Measurements from ENCODE around the gene SLC4A5. TPM values are rescaled to one million over a fixed set of nuclear protein-coding genes. Genes with fewer than 3 reads are reported as not detected.
A peak's percentile ranks its signal among the peaks of the same experiment; 100 is the strongest.

The SLC4A5 gene
- total RNA-seq, 6 donors from 2014 or later = 3.2 to 47.1 (median 11.0) TPM

GRCh38 chr2:74390606-74391005, 47.4 kb upstream of the SLC4A5 start:
- DNase-seq = no peak
- H3K36me3 ChIP-seq = peaks cover 0 to 1% (median 0%) of the 10 kb centered on the region in 4 donors
- peaks cover 17 to 51% (median 26%) of the 10 kb centered on the region in 4 donors for H3K4me1 ChIP-seq
- no peak overlapping the region for H3K27ac ChIP-seq
- H3K4me3 ChIP-seq = peak overlapping the region in 3 of 4 donors; percentile 64 to 88 (median 85)
- WGBS, 2 donors = 65 to 73% methylated on average over 5 of the region's 5 CpGs
- no peaks in the 10 kb centered on the region for H3K9me3 ChIP-seq
- no peak for TF ChIP-seq EP300 (IDR thresholded peaks at IDR 0.05)
- TF ChIP-seq POLR2A (IDR thresholded peaks at IDR 0.05) = no peak
- TF ChIP-seq POLR2AphosphoS5 (IDR thresholded peaks at IDR 0.05) = no peak
- TF ChIP-seq CTCF (IDR thresholded peaks at IDR 0.05) = no peak
- H3K27me3 ChIP-seq = no peaks in the 10 kb centered on the region
- no peak for ATAC-seq (ENCODE audit: low FRiP score in 2 of 2)

GRCh38 chr2:74387346-74387745, 44.1 kb upstream of the SLC4A5 start:
- no peak overlapping the region for H3K4me3 ChIP-seq
- ATAC-seq (ENCODE audit: low FRiP score in 2 of 2) (peak in 1 of 2 donors; percentile 35), DNase-seq (no peak)
- 93 to 97% methylated on average over 1 of the region's 1 CpG for WGBS, 2 donors
- no peak overlapping the region for H3K27ac ChIP-seq
- H3K36me3 ChIP-seq = peaks cover 0 to 6% (median 0%) of the 10 kb centered on the region in 4 donors
- TF ChIP-seq CTCF (IDR thresholded peaks at IDR 0.05) (no peak), POLR2AphosphoS5 (IDR thresholded peaks at IDR 0.05) (no peak)
- no peaks in the 10 kb centered on the region for H3K27me3 ChIP-seq
- H3K4me1 ChIP-seq = peaks cover 42 to 82% (median 48%) of the 10 kb centered on the region in 4 donors
- H3K9me3 ChIP-seq = no peaks in the 10 kb centered on the region

- ATAC-seq (ENCODE audit: low FRiP score in 2 of 2) = peak; percentile 21 to 28
- Histone ChIP-seq H3K9me3 (no peaks in the 10 kb centered on the region), H3K4me1 (peaks cover 52 to 86% (median 58%) of the 10 kb centered on the region in 4 donors), H3K4me3 (no peak overlapping the region), H3K27me3 (no peaks in the 10 kb centered on the region), H3K27ac (peak overlapping the region in 3 of 4 donors; percentile 8 to 72 (median 60)), H3K36me3 (peaks cover 0 to 6% (median 0%) of the 10 kb centered on the region in 4 donors)
- TF ChIP-seq POLR2A (IDR thresholded peaks at IDR 0.05) = no peak
- no peak for TF ChIP-seq POLR2AphosphoS5 (IDR thresholded peaks at IDR 0.05)
- TF ChIP-seq CTCF (IDR thresholded peaks at IDR 0.05) = no peak
- TF ChIP-seq EP300 (IDR thresholded peaks at IDR 0.05) = no peak
- WGBS, 2 donors = 78 to 79% methylated on average over 8 of the region's 8 CpGs
- no peak for DNase-seq
These were observed 42.2 kb upstream of the SLC4A5 start for GRCh38 chr2:74385396-74385795.

- peaks cover 52 to 86% (median 59%) of the 10 kb centered on the region in 4 donors for H3K4me1 ChIP-seq
- 79 to 82% methylated on average over 3 of the region's 3 CpGs for WGBS, 2 donors
- H3K4me3 ChIP-seq = no peak overlapping the region
- DNase-seq (no peak), ATAC-seq (ENCODE audit: low FRiP score in 2 of 2) (no peak)
- peaks cover 0 to 6% (median 0%) of the 10 kb centered on the region in 4 donors for H3K36me3 ChIP-seq
- peak overlapping the region; percentile 4 to 72 (median 53) for H3K27ac ChIP-seq
- H3K9me3 ChIP-seq = no peaks in the 10 kb centered on the region
- TF ChIP-seq POLR2AphosphoS5 (IDR thresholded peaks at IDR 0.05) (no peak), EP300 (IDR thresholded peaks at IDR 0.05) (no peak), CTCF (IDR thresholded peaks at IDR 0.05) (no peak), POLR2A (IDR thresholded peaks at IDR 0.05) (no peak)
- H3K27me3 ChIP-seq = no peaks in the 10 kb centered on the region
These were observed 40.8 kb upstream of the SLC4A5 start for GRCh38 chr2:74384051-74384450.

- WGBS, 2 donors = 31% methylated on average over 1 of the region's 1 CpG
- Histone ChIP-seq H3K4me3 (no peak overlapping the region), H3K27me3 (no peaks in the 10 kb centered on the region), H3K4me1 (peaks cover 50 to 83% (median 59%) of the 10 kb centered on the region in 4 donors), H3K27ac (peak overlapping the region; percentile 4 to 72 (median 53)), H3K36me3 (peaks cover 0 to 6% (median 0%) of the 10 kb centered on the region in 4 donors), H3K9me3 (no peaks in the 10 kb centered on the region)
- peak in 1 of 2 donors; percentile 23 for TF ChIP-seq POLR2AphosphoS5 (IDR thresholded peaks at IDR 0.05)
- TF ChIP-seq CTCF (IDR thresholded peaks at IDR 0.05) = no peak
- peak in 1 of 2 donors; percentile 79 for ATAC-seq (ENCODE audit: low FRiP score in 2 of 2)
- peak in 1 of 2 donors; percentile 20 for DNase-seq
These were observed 40.0 kb upstream of the SLC4A5 start for GRCh38 chr2:74383254-74383653.

All from upper lobe of left lung (tissue), 6 donors.